SK-N-SH treated with all-trans-retinoic acid at 6 μM for 48 hours (cell line): ENCODE results near the gene CEBPB.

Source experiments
- ATAC-seq: fragments of 200-7000 bp; cut with Tn5 transposase; 3 replicates; pipeline ENCODE4 v1.9.1; 2020; ENCODE audit warnings: mild to moderate bottlenecking, moderate library complexity
- ARNTL ChIP-seq: fragments of 450-650 bp; formaldehyde crosslinking; IDR thresholded peaks from 2 replicates; pipeline ENCODE4 v1.5.0; 2020; ENCODE audit warnings: low read depth, mild to moderate bottlenecking, moderate library complexity, borderline replicate concordance
- BACH2 ChIP-seq: fragments of 250-450 bp; sonication (Bioruptor Pico); IDR thresholded peaks from 2 replicates; pipeline ENCODE4 v1.9.0; 2021; ENCODE audit warnings: mild to moderate bottlenecking, borderline replicate concordance
- CREB5 ChIP-seq: fragments of 250-450 bp; sonication (Bioruptor Pico); IDR thresholded peaks from 2 replicates; pipeline ENCODE4 v1.5.1; 2020; ENCODE audit warnings: low read depth, mild to moderate bottlenecking, moderate library complexity
- CSDC2 ChIP-seq: fragments of 250-450 bp; sonication (Bioruptor Pico); IDR thresholded peaks from 2 replicates; pipeline ENCODE4 v1.5.0; 2020; ENCODE audit warnings: mild to moderate bottlenecking, moderate library complexity
- CSRNP3 ChIP-seq: fragments of 250-450 bp; sonication (Bioruptor Pico); IDR thresholded peaks from 2 replicates; pipeline ENCODE4 v1.5.1; 2021; ENCODE audit warnings: mild to moderate bottlenecking, moderate library complexity
- ESRRG ChIP-seq: fragments of 250-450 bp; sonication (Bioruptor Pico); IDR thresholded peaks from 2 replicates; pipeline ENCODE4 v1.6.1; 2021; ENCODE audit warnings: mild to moderate bottlenecking
- GLIS3 ChIP-seq: fragments of 250-450 bp; sonication (Bioruptor Pico); IDR thresholded peaks from 2 replicates; pipeline ENCODE4 v1.5.0; 2020; ENCODE audit warnings: mild to moderate bottlenecking, moderate library complexity
- ISL1 ChIP-seq: fragments of 250-450 bp; sonication (Bioruptor Pico); IDR thresholded peaks from 2 replicates; pipeline ENCODE4 v2.1.2; 2022; ENCODE audit warnings: mild to moderate bottlenecking, moderate library complexity
- OSR1 ChIP-seq: fragments of 250-450 bp; sonication (Bioruptor Pico); IDR thresholded peaks from 2 replicates; pipeline ENCODE4 v1.8.0; 2022; ENCODE audit warnings: moderate library complexity, mild to moderate bottlenecking, inconsistent platforms
- PATZ1 ChIP-seq: fragments of 250-450 bp; sonication (Bioruptor Pico); IDR thresholded peaks from 2 replicates; pipeline ENCODE4 v1.8.0; 2020; ENCODE audit warnings: mild to moderate bottlenecking, moderate library complexity, borderline replicate concordance
- POU6F1 ChIP-seq: fragments of 250-450 bp; sonication (Bioruptor Pico); IDR thresholded peaks from 2 replicates; pipeline ENCODE4 v1.8.0; 2021; ENCODE audit warnings: low read depth, mild to moderate bottlenecking, moderate library complexity, borderline replicate concordance
- PPARA ChIP-seq: fragments of 250-450 bp; sonication (Bioruptor Pico); IDR thresholded peaks from 2 replicates; pipeline ENCODE4 v1.5.0; 2020; ENCODE audit warnings: mild to moderate bottlenecking, borderline replicate concordance
- RARB ChIP-seq: fragments of 250-450 bp; sonication (Bioruptor Pico); IDR thresholded peaks from 2 replicates; pipeline ENCODE4 v1.8.0; 2021; ENCODE audit warnings: mild to moderate bottlenecking, moderate library complexity
- SNAI2 ChIP-seq: fragments of 250-450 bp; sonication (Bioruptor Pico); IDR thresholded peaks from 2 replicates; pipeline ENCODE4 v1.5.0; 2020; ENCODE audit warnings: mild to moderate bottlenecking, moderate library complexity
- TCF4 ChIP-seq: fragments of 250-450 bp; sonication (Bioruptor Pico); IDR thresholded peaks from 2 replicates; pipeline ENCODE4 v1.8.0; 2021; ENCODE audit warnings: mild to moderate bottlenecking, moderate library complexity, borderline replicate concordance
- TOX ChIP-seq: fragments of 250-450 bp; sonication (Bioruptor Pico); IDR thresholded peaks from 2 replicates; pipeline ENCODE4 v1.8.0; 2021; ENCODE audit warnings: mild to moderate bottlenecking, moderate library complexity, borderline replicate concordance
- TSHZ2 ChIP-seq: fragments of 250-450 bp; sonication (Bioruptor Pico); IDR thresholded peaks from 2 replicates; pipeline ENCODE4 v1.5.0; 2020; ENCODE audit warnings: mild to moderate bottlenecking, moderate library complexity
- ZFP3 ChIP-seq: fragments of 250-450 bp; sonication (Bioruptor Pico); IDR thresholded peaks from 2 replicates; pipeline ENCODE4 v1.5.0; 2020; ENCODE audit warnings: mild to moderate bottlenecking, moderate library complexity
- ZFP30 ChIP-seq: fragments of 450-650 bp; formaldehyde crosslinking; IDR thresholded peaks from 2 replicates; pipeline ENCODE4 v1.5.0; 2022; ENCODE audit warnings: mild to moderate bottlenecking, moderate library complexity
- ZNF70 ChIP-seq: fragments of 450-650 bp; formaldehyde crosslinking; IDR thresholded peaks from 2 replicates; pipeline ENCODE4 v1.5.0; 2020; ENCODE audit warnings: mild to moderate bottlenecking, moderate library complexity
- ZNF8 ChIP-seq: fragments of 450-650 bp; formaldehyde crosslinking; IDR thresholded peaks from 2 replicates; pipeline ENCODE4 v1.5.0; 2020; ENCODE audit warnings: mild to moderate bottlenecking, moderate library complexity

The CEBPB gene

GRCh38 chr20:50188879-50189680 is 1.6 kb upstream of the CEBPB start:
- ATAC-seq = no peak
- TF ChIP-seq RARB (CRISPR knock-in tag) (no peak), ZNF8 (no peak), TOX (no peak), BACH2 (CRISPR knock-in tag) (no peak), GLIS3 (CRISPR knock-in tag) (no peak), PPARA (CRISPR knock-in tag) (no peak), PATZ1 (no peak), ARNTL (CRISPR knock-in tag) (no peak), TCF4 (CRISPR knock-in tag) (no peak), OSR1 (CRISPR knock-in tag) (no peak), ZFP30 (no peak), POU6F1 (CRISPR knock-in tag) (no peak), CSRNP3 (CRISPR knock-in tag) (no peak)

- TF ChIP-seq POU6F1 (CRISPR knock-in tag) (no peak), GLIS3 (CRISPR knock-in tag) (no peak), PATZ1 (no peak), ESRRG (CRISPR knock-in tag) (no peak), CSDC2 (no peak), CSRNP3 (CRISPR knock-in tag) (no peak), CREB5 (no peak), ZFP3 (CRISPR knock-in tag) (no peak), ZNF8 (no peak), PPARA (CRISPR knock-in tag) (no peak), ZNF70 (CRISPR knock-in tag) (no peak), ISL1 (CRISPR knock-in tag) (no peak), ARNTL (CRISPR knock-in tag) (no peak), ZFP30 (no peak), TSHZ2 (CRISPR knock-in tag) (no peak), OSR1 (CRISPR knock-in tag) (no peak), SNAI2 (CRISPR knock-in tag) (no peak)
- TF ChIP-seq, all 23 proteins: peak for 0
- no peak for ATAC-seq
Observed at GRCh38 chr20:50189681-50190250, 864 bp upstream of the CEBPB start.
